ENCODE results near the gene PLEKHA1.

Gene PLEKHA1

GRCh38 chr10:122347170-122347841 lies 27.2 kb upstream of the PLEKHA1 start:
- no peak for DNase-seq (ENCODE audit: low read depth)

- no peak for DNase-seq (ENCODE audit: low read depth)
Measured at GRCh38 chr10:122348512-122348911, 26.0 kb upstream of the PLEKHA1 start.

GRCh38 chr10:122348935-122349361 lies 25.6 kb upstream of the PLEKHA1 start:
- no peak for DNase-seq (ENCODE audit: low read depth)

GRCh38 chr10:122349758-122350369 lies 24.6 kb upstream of the PLEKHA1 start:
- DNase-seq (ENCODE audit: low read depth): no peak

GRCh38 chr10:122350893-122351292 lies 23.6 kb upstream of the PLEKHA1 start:
- DNase-seq (ENCODE audit: low read depth): no peak

- DNase-seq (ENCODE audit: low read depth): no peak
Measured at GRCh38 chr10:122352817-122353525, 21.5 kb upstream of the PLEKHA1 start.

GRCh38 chr10:122354383-122354782 lies 20.1 kb upstream of the PLEKHA1 start:
- no peak for DNase-seq (ENCODE audit: low read depth)

GRCh38 chr10:122357685-122358084 lies 16.8 kb upstream of the PLEKHA1 start:
- no peak for DNase-seq (ENCODE audit: low read depth)

GRCh38 chr10:122359621-122360020 lies 14.9 kb upstream of the PLEKHA1 start:
- no peak for DNase-seq (ENCODE audit: low read depth)

GRCh38 chr10:122361046-122361445 lies 13.5 kb upstream of the PLEKHA1 start:
- DNase-seq (ENCODE audit: low read depth): no peak

- DNase-seq (ENCODE audit: low read depth): no peak
Measured at GRCh38 chr10:122362031-122362592, 12.4 kb upstream of the PLEKHA1 start.

GRCh38 chr10:122362621-122363020 lies 11.9 kb upstream of the PLEKHA1 start:
- DNase-seq (ENCODE audit: low read depth): no peak

GRCh38 chr10:122363311-122363710 lies 11.2 kb upstream of the PLEKHA1 start:
- no peak for DNase-seq (ENCODE audit: low read depth)

- DNase-seq (ENCODE audit: low read depth): no peak
Measured at GRCh38 chr10:122363722-122364463, 10.6 kb upstream of the PLEKHA1 start.

GRCh38 chr10:122368502-122369254 lies 5.8 kb upstream of the PLEKHA1 start:
- no peak for DNase-seq (ENCODE audit: low read depth)

GRCh38 chr10:122373108-122373507 lies 1.4 kb upstream of the PLEKHA1 start:
- no peak for DNase-seq (ENCODE audit: low read depth)

- DNase-seq (ENCODE audit: low read depth): no peak
Measured at GRCh38 chr10:122373721-122374120, 787 bp upstream of the PLEKHA1 start.

- DNase-seq (ENCODE audit: low read depth): peak; percentile 62
Measured at GRCh38 chr10:122374859-122375678, 561 bp downstream of the PLEKHA1 start.

GRCh38 chr10:122375679-122376160 lies 1.2 kb downstream of the PLEKHA1 start:
- no peak for DNase-seq (ENCODE audit: low read depth)

- no peak for DNase-seq (ENCODE audit: low read depth)
Measured at GRCh38 chr10:122376364-122376961, 2.0 kb downstream of the PLEKHA1 start.

All from stimulated activated CD8-positive, alpha-beta memory T cell treated with anti-CD3 and anti-CD28 coated beads, Interleukin-4, amount 100 ng/mL, for 24 hours (primary cell).